ENCODE results near the gene COL5A1.

COL5A1 gene

GRCh38 chr9:134867917-134868750, 226.5 kb downstream of the COL5A1 start:
- DNase-seq = no peak

GRCh38 chr9:134868751-134869553, 227.3 kb downstream of the COL5A1 start:
- DNase-seq = no peak

- DNase-seq = no peak
These were observed 228.1 kb downstream of the COL5A1 start for GRCh38 chr9:134869554-134870300.

GRCh38 chr9:134870301-134870694, 228.7 kb downstream of the COL5A1 start:
- DNase-seq = no peak

- DNase-seq = no peak
These were observed 229.4 kb downstream of the COL5A1 start for GRCh38 chr9:134870746-134871662.

GRCh38 chr9:134871697-134872340, 230.2 kb downstream of the COL5A1 start:
- no peak for DNase-seq

- DNase-seq = no peak
These were observed 231.1 kb downstream of the COL5A1 start for GRCh38 chr9:134872482-134873231.

- no peak for DNase-seq
These were observed 233.8 kb downstream of the COL5A1 start for GRCh38 chr9:134875371-134875770.

GRCh38 chr9:134877541-134877940, 235.9 kb downstream of the COL5A1 start:
- DNase-seq = peak in 1 of 2 donors; percentile 3

GRCh38 chr9:134879664-134880483, 238.3 kb downstream of the COL5A1 start:
- DNase-seq = peak in 1 of 2 donors; percentile 8

- DNase-seq = peak in 1 of 2 donors; percentile 9
These were observed 239.1 kb downstream of the COL5A1 start, which contains the start of gene FCN2 for GRCh38 chr9:134880484-134881312. Gene FCN2, plus strand, starts transcription at chr9:134880810. Its CDS starts 12 bp downstream, at chr9:134880822.

- DNase-seq = no peak
These were observed 239.7 kb downstream of the COL5A1 start for GRCh38 chr9:134881313-134881670.

GRCh38 chr9:134882204-134882785, 240.7 kb downstream of the COL5A1 start:
- DNase-seq = no peak

GRCh38 chr9:134883040-134883782, 241.6 kb downstream of the COL5A1 start:
- no peak for DNase-seq

- no peak for DNase-seq
These were observed 242.9 kb downstream of the COL5A1 start for GRCh38 chr9:134884492-134884891.

GRCh38 chr9:134885001-134885678, 243.5 kb downstream of the COL5A1 start:
- no peak for DNase-seq
